Pons (tissue), 1 donor: ENCODE measurements around the gene ATAD3A.

Experiments used
- DNase-seq: peaks from one replicate; pipeline ENCODE4 v3.0.0-alpha.2; 2016; ENCODE audit warnings: low spot score

ATAD3A gene

GRCh38 chr1:1582585-1583346 lies 70.8 kb downstream of the ATAD3A start:
- DNase-seq: no peak

- no peak for DNase-seq
Measured at GRCh38 chr1:1583347-1584010, 71.5 kb downstream of the ATAD3A start.
